Left ventricle myocardium inferior (tissue), 1 donor: Measurements from ENCODE around the gene ABHD16B. TPM values are rescaled to one million over a fixed set of nuclear protein-coding genes. Genes with fewer than 3 reads are reported as not detected.
A peak's percentile ranks its signal among the peaks of the same experiment; 100 is the strongest.

Experiments
- DNase-seq: peaks from one replicate; pipeline ENCODE4 v3.0.0-alpha.2; 2020
- H3K27ac ChIP-seq: fragments of 200-600 bp; replicated peaks from 2 replicates; pipeline ENCODE4 v1.8.0; 2021
- H3K27me3 ChIP-seq: fragments of 200-600 bp; 2 replicates; pipeline ENCODE4 v1.8.0; 2021; ENCODE audit warnings: low read depth
- H3K36me3 ChIP-seq: fragments of 200-600 bp; 2 replicates; pipeline ENCODE4 v1.8.0; 2021
- H3K4me1 ChIP-seq: fragments of 200-600 bp; 2 replicates; pipeline ENCODE4 v1.8.0; 2021
- H3K4me3 ChIP-seq: fragments of 200-600 bp; 2 replicates; pipeline ENCODE4 v1.8.0; 2021; ENCODE audit warnings: mild to moderate bottlenecking, moderate library complexity
- H3K9me3 ChIP-seq: fragments of 200-600 bp; replicated peaks from 2 replicates; pipeline ENCODE4 v1.8.0; 2021
- intact Hi-C: fragments of 100-400 bp; cut with micrococcal nuclease; formaldehyde crosslinking; loops from one replicate; pipeline ENCODE4 v1.11.0; 2022
- long read RNA-seq: library from polyadenylated mRNA; unstranded; transcript quantifications from one replicate; pipeline ENCODE4 v2.0.0, GENCODE V29; 2021
- total RNA-seq: library from RNA; stranded (reverse); fragmentation: NEBNext Ultra II Directional; extraction: Animal tissue kit (Norgen Biotek cat#: 25700); gene quantifications from one replicate; pipeline ENCODE4 v1.2.1, GENCODE V29; 2021
- TF ChIP-seq, protein P1 (sequence below): fragments of 200-600 bp; IDR thresholded peaks from 2 replicates; pipeline ENCODE4 v1.8.0; 2021; ENCODE audit warnings: antibody characterized with exemption, mild to moderate bottlenecking, borderline replicate concordance
- donor health status: DM: no; HTN: yes; CAD: no; lungs with severe emphysema.

The ABHD16B gene
- not detected for total RNA-seq
- long read RNA-seq, partial matches to known transcripts = 0 of 1 reads
- long read RNA-seq, other reads (novel, unspliced or antisense) = 0 of 1 reads

- TF ChIP-seq, protein P1, sequence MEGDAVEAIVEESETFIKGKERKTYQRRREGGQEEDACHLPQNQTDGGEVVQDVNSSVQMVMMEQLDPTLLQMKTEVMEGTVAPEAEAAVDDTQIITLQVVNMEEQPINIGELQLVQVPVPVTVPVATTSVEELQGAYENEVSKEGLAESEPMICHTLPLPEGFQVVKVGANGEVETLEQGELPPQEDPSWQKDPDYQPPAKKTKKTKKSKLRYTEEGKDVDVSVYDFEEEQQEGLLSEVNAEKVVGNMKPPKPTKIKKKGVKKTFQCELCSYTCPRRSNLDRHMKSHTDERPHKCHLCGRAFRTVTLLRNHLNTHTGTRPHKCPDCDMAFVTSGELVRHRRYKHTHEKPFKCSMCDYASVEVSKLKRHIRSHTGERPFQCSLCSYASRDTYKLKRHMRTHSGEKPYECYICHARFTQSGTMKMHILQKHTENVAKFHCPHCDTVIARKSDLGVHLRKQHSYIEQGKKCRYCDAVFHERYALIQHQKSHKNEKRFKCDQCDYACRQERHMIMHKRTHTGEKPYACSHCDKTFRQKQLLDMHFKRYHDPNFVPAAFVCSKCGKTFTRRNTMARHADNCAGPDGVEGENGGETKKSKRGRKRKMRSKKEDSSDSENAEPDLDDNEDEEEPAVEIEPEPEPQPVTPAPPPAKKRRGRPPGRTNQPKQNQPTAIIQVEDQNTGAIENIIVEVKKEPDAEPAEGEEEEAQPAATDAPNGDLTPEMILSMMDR = no peak
- no peak for DNase-seq
- Histone ChIP-seq H3K27ac (peak within 1 kb of the TSS; percentile 96), H3K4me1 (peaks cover 71% of the 10 kb centered on the region), H3K27me3 (no peaks in the 10 kb centered on the region), H3K4me3 (no peak within 1 kb of the TSS), H3K36me3 (peaks cover 13% of the 10 kb centered on the region), H3K9me3 (no peaks in the 10 kb centered on the region)
- intact Hi-C loops = loop anchor here (10.0 kb wide), 1 partner anchor 47 kb away; no protein-coding TSS in a partner anchor
Observed at GRCh38 chr20:63861365-63861934, at the start of gene ABHD16B. Gene ABHD16B (plus strand): TSS chr20:63861498. CDS start chr20:63861541, 43 bp downstream.

DNA sequence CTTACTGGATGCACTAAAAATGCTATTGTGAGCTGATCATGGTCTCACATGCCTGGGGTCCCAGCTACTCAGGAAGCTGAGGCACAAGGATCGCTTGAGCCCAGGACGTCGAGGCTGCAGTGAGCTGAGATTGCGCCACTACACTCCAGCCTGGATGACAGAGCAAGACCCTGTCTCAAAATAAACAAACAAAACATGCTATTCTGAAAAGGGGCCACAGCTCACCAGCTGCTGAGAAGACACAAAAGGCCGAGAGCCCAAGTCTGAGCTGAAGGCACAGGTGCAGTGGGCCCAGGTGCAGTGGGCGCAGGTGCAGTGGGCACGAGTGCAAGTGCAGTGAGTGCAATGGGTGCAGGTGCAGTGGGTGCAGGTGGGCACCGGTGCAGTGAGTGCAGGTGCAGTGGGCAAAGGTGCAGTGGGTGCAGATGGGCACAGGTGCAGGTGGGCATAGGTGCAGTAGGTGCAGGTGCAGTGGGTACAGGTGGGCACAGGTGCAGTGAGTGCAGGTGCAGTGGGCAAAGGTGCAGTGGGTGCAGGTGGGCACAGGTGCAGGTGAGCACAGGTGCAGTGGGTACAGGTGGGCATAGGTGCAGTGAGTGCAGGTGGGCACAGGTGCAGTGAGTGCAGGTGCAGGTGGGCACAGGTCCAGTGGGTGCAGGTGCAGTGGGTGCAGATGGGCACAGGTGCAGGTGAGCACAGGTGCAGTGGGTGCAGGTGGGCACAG is 46.2 kb upstream of the ABHD16B start:
- intact Hi-C loops = loop anchor here (10.0 kb wide), 1 partner anchor 50 kb away; the partner anchor contains the start of genes ABHD16B and TPD52L2
- Histone ChIP-seq H3K4me3 (no peak overlapping the region), H3K9me3 (no peaks in the 10 kb centered on the region), H3K27me3 (no peaks in the 10 kb centered on the region), H3K4me1 (peaks cover 55% of the 10 kb centered on the region), H3K36me3 (no peaks in the 10 kb centered on the region), H3K27ac (no peak overlapping the region)
- TF ChIP-seq, protein P1 = no peak
- DNase-seq = no peak

DNA sequence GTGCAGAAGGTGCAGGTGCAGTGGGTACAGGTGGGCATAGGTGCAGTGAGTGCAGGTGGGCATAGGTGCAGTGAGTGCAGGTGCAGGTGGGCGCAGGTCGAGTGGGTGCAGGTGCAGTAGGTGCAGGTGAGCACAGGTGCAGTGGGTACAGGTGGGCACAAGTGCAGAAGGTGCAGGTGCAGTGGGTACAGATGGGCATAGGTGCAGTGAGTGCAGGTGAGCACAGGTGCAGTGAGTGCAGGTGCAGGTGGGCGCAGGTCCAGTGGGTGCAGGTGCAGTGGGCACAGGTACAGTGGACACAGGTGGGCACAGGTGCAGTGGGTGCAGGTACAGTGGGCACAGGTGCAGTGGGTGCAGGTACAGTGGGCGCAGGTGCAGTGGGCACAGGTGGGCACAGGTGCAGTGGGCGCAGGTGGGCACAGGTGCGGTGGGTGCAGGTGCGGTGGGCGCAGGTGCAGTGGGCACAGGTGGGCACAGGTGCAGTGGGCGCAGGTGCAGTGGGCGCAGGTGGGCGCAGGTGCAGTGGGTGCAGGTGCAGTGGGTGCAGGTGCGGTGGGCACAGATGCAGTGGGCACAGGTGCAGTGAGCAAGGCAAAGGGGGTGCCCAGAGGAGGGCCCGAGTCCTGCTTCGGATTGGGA is 45.6 kb upstream of the ABHD16B start:
- no peaks in the 10 kb centered on the region for H3K9me3 ChIP-seq
- H3K4me1 ChIP-seq = peaks cover 56% of the 10 kb centered on the region
- H3K27me3 ChIP-seq = no peaks in the 10 kb centered on the region
- TF ChIP-seq, protein P1 = no peak
- intact Hi-C loops = loop anchor here (10.0 kb wide), 1 partner anchor 49 kb away; the partner anchor contains the start of genes ABHD16B and TPD52L2
- no peaks in the 10 kb centered on the region for H3K36me3 ChIP-seq
- no peak for DNase-seq
- H3K27ac ChIP-seq = no peak overlapping the region
- no peak overlapping the region for H3K4me3 ChIP-seq

DNA sequence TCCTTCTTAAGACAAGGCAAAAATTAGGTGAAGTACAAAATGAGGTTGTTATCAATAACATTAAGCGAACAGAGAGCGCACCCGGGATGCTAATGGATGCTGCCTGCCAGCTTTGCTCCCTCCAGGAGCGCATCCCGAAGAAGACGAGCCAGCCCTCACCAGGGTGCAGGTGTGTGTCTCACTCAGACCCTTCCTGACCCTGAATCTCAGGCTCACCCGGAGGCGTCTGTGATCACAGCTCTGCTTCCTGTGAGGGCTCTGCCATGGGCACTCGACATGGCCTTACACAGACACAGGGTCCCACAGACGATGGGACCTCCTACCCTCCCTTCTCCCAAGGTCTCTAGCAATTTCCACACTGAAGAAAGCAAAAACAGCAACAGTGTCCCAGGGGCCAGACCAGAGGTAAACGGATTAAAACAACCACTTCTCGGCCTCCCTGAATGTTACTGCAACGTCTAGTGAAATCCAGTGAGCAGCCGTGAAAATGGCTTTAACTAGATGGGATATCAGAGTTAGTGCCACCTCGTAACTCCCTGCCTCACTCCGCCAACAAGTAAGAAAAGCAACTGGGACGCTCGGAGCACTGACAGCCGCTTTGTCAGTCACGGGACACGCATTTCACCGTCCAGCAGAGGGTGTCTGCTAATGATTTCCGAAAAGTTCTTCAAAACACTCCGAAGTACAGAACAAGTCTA is 41.9 kb upstream of the ABHD16B start:
- Histone ChIP-seq H3K9me3 (no peaks in the 10 kb centered on the region), H3K27me3 (no peaks in the 10 kb centered on the region), H3K4me1 (peaks cover 66% of the 10 kb centered on the region), H3K36me3 (no peaks in the 10 kb centered on the region), H3K4me3 (peak overlapping the region; percentile 7), H3K27ac (peak overlapping the region; percentile 32)
- peak; percentile 44 for DNase-seq
- intact Hi-C loops = loop anchor here (10.0 kb wide), 1 partner anchor 45 kb away; the partner anchor contains the start of genes ABHD16B and TPD52L2
- TF ChIP-seq, protein P1 = peak; percentile 60

DNA sequence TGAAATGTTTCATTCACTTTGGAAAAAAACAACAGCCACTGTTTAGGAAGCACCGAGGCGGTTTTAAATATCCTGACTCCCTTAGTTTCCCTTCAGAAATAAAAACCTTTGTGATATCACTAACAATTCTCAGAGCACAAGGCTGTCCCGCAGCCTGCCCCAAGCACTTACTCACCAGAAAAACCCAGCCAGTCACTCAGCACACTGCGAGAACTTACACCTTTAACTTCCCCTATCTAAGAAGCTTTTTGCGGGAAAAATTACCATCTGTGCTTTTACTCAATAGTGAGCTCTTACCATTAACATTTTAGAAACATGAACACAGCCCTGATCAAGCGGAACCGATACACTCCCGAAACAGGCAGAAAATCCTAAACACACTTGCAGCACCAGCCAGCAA is 39.5 kb upstream of the ABHD16B start:
- H3K27me3 ChIP-seq = no peaks in the 10 kb centered on the region
- H3K27ac ChIP-seq = peak overlapping the region; percentile 47
- no peaks in the 10 kb centered on the region for H3K36me3 ChIP-seq
- H3K9me3 ChIP-seq = no peaks in the 10 kb centered on the region
- TF ChIP-seq, protein P1 = no peak
- intact Hi-C loops = no loop called here
- DNase-seq = no peak
- no peak overlapping the region for H3K4me3 ChIP-seq
- peaks cover 71% of the 10 kb centered on the region for H3K4me1 ChIP-seq
